HCT116 (cell line): ENCODE measurements around the gene SARS2. TPM values are rescaled to one million over a fixed set of nuclear protein-coding genes. Genes with fewer than 3 reads are reported as not detected.
A peak's percentile ranks its signal among the peaks of the same experiment; 100 is the strongest.

ENCODE experiments used
- ATAC-seq: fragments of 200-7000 bp; cut with Tn5 transposase; 2 replicates; pipeline ENCODE4 v1.9.1; 2020; ENCODE audit warnings: mild to moderate bottlenecking, moderate library complexity
- BruUV-seq: library from RNA; stranded (reverse); fragments of 400-500 nt; replicated peaks from 2 replicates; lab custom pipeline; 2021; lab: Mats Ljungman, UMichigan
- CTCF ChIA-PET: fragments of 300-600 bp; sonication (Branson Sonifier 250); formaldehyde crosslinking; loops from one replicate; lab custom pipeline; 2021; ENCODE audit warnings: antibody characterized with exemption; lab: Charles Lee
- POLR2A ChIA-PET: fragments of 300-600, 350-600 bp; sonication (Branson Sonifier 250); formaldehyde crosslinking; loops from one replicate; lab custom pipeline; 2021; ENCODE audit warnings: antibody characterized with exemption; lab: Charles Lee
- RAD21 ChIA-PET, 2 experiments: fragments of 300-600 bp; sonication (Branson Sonifier 250); formaldehyde crosslinking; loops; one replicate each; lab custom pipeline; 2023; ENCODE audit warnings: low total read pairs in 2 of 2; ENCODE audit not compliant: uncharacterized antibody in 2 of 2, unreplicated experiment in 2 of 2, low non-redundant PET in 1 of 2; lab: Charles Lee
- DNase-seq: peaks from one replicate; pipeline ENCODE4 v3.0.0-alpha.2; 2010; ENCODE audit warnings: low read depth, low spot score
- H2AFZ ChIP-seq: fragments of 200-600 bp; shearing (Covaris generic), sonication (generic); 2 replicates; pipeline ENCODE4 v1.6.1; 2017; ENCODE audit warnings: low read depth, mixed run types, mixed read lengths, antibody characterized with exemption, low read length; ENCODE audit not compliant: poor library complexity, severe bottlenecking
- H3K27ac ChIP-seq: 2 replicates; pipeline ENCODE4 v1.5.1; 2012; ENCODE audit warnings: low read depth, low read length
- H3K27me3 ChIP-seq: fragments of 200-600 bp; sonication (generic); 2 replicates; pipeline ENCODE4 v1.6.1; 2016; ENCODE audit warnings: mixed run types, low read length, mixed read lengths; ENCODE audit not compliant: insufficient read depth
- H3K36me3 ChIP-seq, 2 experiments: fragments of 200-500 bp in 1 of 2; fragments of 200-600 bp in 1 of 2; sonication (Bioruptor generic) in 1 of 2; sonication (generic) in 1 of 2; 2 replicates each; pipeline versions ENCODE4 v1.5.1 to v1.6.1; 2014 to 2016; ENCODE audit warnings: low read length in 2 of 2, inconsistent platforms in 1 of 2, mixed read lengths in 1 of 2, mixed run types in 1 of 2; ENCODE audit not compliant: insufficient read depth in 2 of 2, control insufficient read depth in 1 of 2
- H3K4me1 ChIP-seq, 2 experiments: fragments of 200-600 bp in 1 of 2; sonication (generic) in 1 of 2; 2 replicates each; pipeline versions ENCODE4 v1.5.1 to v1.6.1; 2012 to 2017; ENCODE audit warnings: low read length in 2 of 2, inconsistent platforms in 1 of 2, mild to moderate bottlenecking in 1 of 2, mixed read lengths in 1 of 2, mixed run types in 1 of 2, moderate library complexity in 1 of 2; ENCODE audit not compliant: insufficient read depth in 2 of 2, control insufficient read depth in 1 of 2
- H3K4me2 ChIP-seq: fragments of 200-600 bp; sonication (generic); 2 replicates; pipeline ENCODE4 v1.6.1; 2017; ENCODE audit warnings: mixed run types, low read length, mixed read lengths
- H3K4me3 ChIP-seq, 2 experiments: fragments of 200-600 bp in 1 of 2; sonication (generic) in 1 of 2; replicated peaks in 1 of 2; 2 replicates each; pipeline ENCODE4 v1.5.1; 2011 to 2016; ENCODE audit warnings: low read length in 2 of 2, control low read depth in 1 of 2, low read depth in 1 of 2, mild to moderate bottlenecking in 1 of 2, mixed read lengths in 1 of 2, mixed run types in 1 of 2
- H3K79me2 ChIP-seq: fragments of 200-600 bp; sonication (generic); 2 replicates; pipeline ENCODE4 v1.6.1; 2017; ENCODE audit warnings: mild to moderate bottlenecking, mixed run types, low read length, moderate library complexity, mixed read lengths; ENCODE audit not compliant: insufficient read depth
- H3K9ac ChIP-seq: fragments of 200-600 bp; sonication (generic); 2 replicates; pipeline ENCODE4 v1.6.1; 2016; ENCODE audit warnings: low read length, mixed read lengths
- H3K9me2 ChIP-seq: fragments of 200-600 bp; sonication (generic), shearing (Covaris generic); 2 replicates; pipeline ENCODE4 v1.6.1; 2017; ENCODE audit warnings: mixed run types, mild to moderate bottlenecking, moderate library complexity; ENCODE audit not compliant: insufficient read depth
- H3K9me3 ChIP-seq, 2 experiments: fragments of 200-500 bp in 1 of 2; fragments of 200-600 bp in 1 of 2; sonication (Bioruptor generic) in 1 of 2; sonication (generic) in 1 of 2; 2 replicates each; pipeline ENCODE4 v1.6.1; 2014 to 2017; ENCODE audit warnings: low read length in 2 of 2, mixed read lengths in 2 of 2, inconsistent platforms in 1 of 2, low read depth in 1 of 2, mild to moderate bottlenecking in 1 of 2, mixed run types in 1 of 2, moderate library complexity in 1 of 2; ENCODE audit not compliant: control insufficient read depth in 1 of 2, insufficient read depth in 1 of 2
- H4K20me1 ChIP-seq: fragments of 200-600 bp; sonication (generic), shearing (Covaris generic); 2 replicates; pipeline ENCODE4 v1.6.1; 2017; ENCODE audit warnings: mixed run types, mild to moderate bottlenecking, moderate library complexity; ENCODE audit not compliant: insufficient read depth
- CEBPB ChIP-seq: IDR thresholded peaks from 2 replicates; pipeline ENCODE4 v1.6.1; 2012; ENCODE audit warnings: low read depth
- EGR1 ChIP-seq: IDR thresholded peaks from 2 replicates; pipeline ENCODE4 v1.6.1; 2012; ENCODE audit warnings: low read depth
- ELF1 ChIP-seq: IDR thresholded peaks from 2 replicates; pipeline ENCODE4 v1.6.1; 2012; ENCODE audit warnings: low read depth, borderline replicate concordance
- EZH2phosphoT487 ChIP-seq: fragments of 200-600 bp; IDR thresholded peaks from 2 replicates; pipeline ENCODE4 v1.6.1; 2018; ENCODE audit warnings: antibody characterized with exemption, borderline replicate concordance
- JUND ChIP-seq: IDR thresholded peaks from 2 replicates; pipeline ENCODE4 v1.6.1; 2012
- POLR2A ChIP-seq: IDR thresholded peaks from 2 replicates; pipeline ENCODE4 v1.7.0; 2011; ENCODE audit warnings: borderline replicate concordance; ENCODE audit not compliant: insufficient read depth, insufficient read length; ENCODE audit errors: extremely low read depth
- POLR2AphosphoS5 ChIP-seq: IDR thresholded peaks from 2 replicates; pipeline ENCODE4 v1.6.1; 2011; ENCODE audit warnings: mild to moderate bottlenecking, low read depth, low read length, moderate library complexity
- SRF ChIP-seq: IDR thresholded peaks from 2 replicates; pipeline ENCODE4 v1.6.1; 2012; ENCODE audit warnings: low read depth
- ZFX ChIP-seq: fragments of 450-650 bp; IDR thresholded peaks from 2 replicates; pipeline ENCODE4 v1.6.1; 2017
- intact Hi-C: fragments of 100-400 bp; cut with micrococcal nuclease; formaldehyde crosslinking; loops from 2 replicates; pipeline ENCODE4 v1.10.0; 2022
- total RNA-seq: library from RNA; stranded (reverse); gene quantifications from one replicate; pipeline ENCODE4 v1.2.1, GENCODE V29; 2021; ENCODE audit not compliant: unreplicated experiment
- TF ChIP-seq, protein P1 (sequence below): IDR thresholded peaks from 2 replicates; pipeline ENCODE4 v1.6.1; 2012
- TF ChIP-seq, protein P2 (sequence below), 3 experiments: fragments of 200-600 bp in 1 of 3; sonication (generic) in 1 of 3; IDR thresholded peaks in 2 of 3; conservative IDR thresholded peaks in 1 of 3; 2 replicates each; pipeline ENCODE4 v1.5.1; 2012 to 2017; ENCODE audit warnings: low read depth in 2 of 3, low read length in 2 of 3, antibody characterized with exemption in 1 of 3, borderline replicate concordance in 1 of 3, control low read depth in 1 of 3, mild to moderate bottlenecking in 1 of 3, mixed read lengths in 1 of 3, mixed run types in 1 of 3, moderate library complexity in 1 of 3; ENCODE audit not compliant: insufficient read depth in 1 of 3

Gene SARS2
- total RNA-seq, 1 experiment from 2014 or later, result 58.2 TPM

DNA sequence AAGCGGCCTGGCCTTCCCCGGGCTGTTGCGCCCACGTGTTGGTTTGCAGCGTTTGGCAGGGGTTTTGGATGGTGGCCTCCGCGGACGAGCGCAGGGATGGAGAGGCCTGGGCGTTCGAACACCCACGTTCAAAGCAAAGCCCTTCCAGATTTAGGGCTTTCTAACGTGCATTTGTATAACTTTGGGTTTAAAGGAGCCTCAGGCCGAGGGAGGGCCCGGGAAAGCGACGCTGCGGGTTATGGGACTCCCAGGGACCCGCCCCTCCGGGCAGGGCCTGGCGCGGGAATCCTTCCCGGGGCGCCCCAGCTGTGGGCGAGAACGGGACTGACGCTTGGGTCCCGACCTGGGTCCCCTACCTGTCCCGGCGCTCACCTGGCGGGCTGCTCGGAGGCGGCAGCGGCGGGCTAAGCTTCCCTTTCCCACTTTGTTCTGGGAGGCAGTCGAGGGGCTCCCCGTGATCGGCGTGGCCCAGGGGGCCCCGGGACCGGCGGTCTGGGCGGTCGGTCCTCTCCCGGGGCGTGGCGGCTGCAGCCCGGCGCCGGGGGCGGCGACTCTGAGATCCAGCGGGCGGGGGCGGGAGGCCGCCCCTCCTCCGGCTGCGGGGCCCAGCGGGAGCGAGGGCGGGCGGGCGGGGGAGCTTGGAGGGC lies 44.8 kb upstream of the SARS2 start, which contains the start of gene FBXO17:
Gene FBXO17, minus strand, starts transcription at position 529 of the 647 bp plus-strand sequence. CDS start 25,423 bp downstream, outside the sequence.
- H3K27me3 ChIP-seq, result no peaks in the 10 kb centered on the region
- ATAC-seq (peak; percentile 83), DNase-seq (no peak)
- peaks cover 16% of the 10 kb centered on the region for H3K79me2 ChIP-seq
- H2AFZ ChIP-seq, result peak within 1 kb of the TSS; percentile 60
- H3K27ac ChIP-seq, result peak within 1 kb of the TSS; percentile 61
- H3K9me3 ChIP-seq, result no peaks in the 10 kb centered on the region; a peak in 1 of 4 replicates
- CTCF ChIA-PET, result interaction anchor here (1.0 to 1.5 kb wide), 6 partner anchors 13 to 63 kb away, joined by 3 to 7 read pairs (median 4); no protein-coding TSS in a partner anchor
- peak within 1 kb of the TSS; percentile 68 for H3K9ac ChIP-seq
- no peaks in the 10 kb centered on the region for H3K9me2 ChIP-seq
- intact Hi-C loops, result no loop called here
- H3K4me1 ChIP-seq, result peaks cover 8 to 21% of the 10 kb centered on the region in 2 experiments; a peak in 3 of 4 replicates
- POLR2A ChIA-PET, result interaction anchor here (0.8 to 1.1 kb wide), 2 partner anchors 56 to 153 kb away, joined by 3 to 5 read pairs; no protein-coding TSS in a partner anchor
- TF ChIP-seq ELF1 (no peak), EGR1 (0 out of 2 replicates have a peak, but pooled peaks have one; percentile 41), POLR2AphosphoS5 (0 out of 2 replicates have a peak, but pooled peaks have one; percentile 14), SRF (no peak), ZFX (peak; percentile 82), POLR2A (no peak), JUND (no peak), CEBPB (no peak), EZH2phosphoT487 (no peak)
- TF ChIP-seq, protein P1, sequence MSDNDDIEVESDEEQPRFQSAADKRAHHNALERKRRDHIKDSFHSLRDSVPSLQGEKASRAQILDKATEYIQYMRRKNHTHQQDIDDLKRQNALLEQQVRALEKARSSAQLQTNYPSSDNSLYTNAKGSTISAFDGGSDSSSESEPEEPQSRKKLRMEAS, result peak; percentile 77
- TF ChIP-seq, protein P2, sequence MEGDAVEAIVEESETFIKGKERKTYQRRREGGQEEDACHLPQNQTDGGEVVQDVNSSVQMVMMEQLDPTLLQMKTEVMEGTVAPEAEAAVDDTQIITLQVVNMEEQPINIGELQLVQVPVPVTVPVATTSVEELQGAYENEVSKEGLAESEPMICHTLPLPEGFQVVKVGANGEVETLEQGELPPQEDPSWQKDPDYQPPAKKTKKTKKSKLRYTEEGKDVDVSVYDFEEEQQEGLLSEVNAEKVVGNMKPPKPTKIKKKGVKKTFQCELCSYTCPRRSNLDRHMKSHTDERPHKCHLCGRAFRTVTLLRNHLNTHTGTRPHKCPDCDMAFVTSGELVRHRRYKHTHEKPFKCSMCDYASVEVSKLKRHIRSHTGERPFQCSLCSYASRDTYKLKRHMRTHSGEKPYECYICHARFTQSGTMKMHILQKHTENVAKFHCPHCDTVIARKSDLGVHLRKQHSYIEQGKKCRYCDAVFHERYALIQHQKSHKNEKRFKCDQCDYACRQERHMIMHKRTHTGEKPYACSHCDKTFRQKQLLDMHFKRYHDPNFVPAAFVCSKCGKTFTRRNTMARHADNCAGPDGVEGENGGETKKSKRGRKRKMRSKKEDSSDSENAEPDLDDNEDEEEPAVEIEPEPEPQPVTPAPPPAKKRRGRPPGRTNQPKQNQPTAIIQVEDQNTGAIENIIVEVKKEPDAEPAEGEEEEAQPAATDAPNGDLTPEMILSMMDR (IDR thresholded peaks at IDR 0.05 in 2 of 3, conservative IDR thresholded peaks at IDR 0.05 in 1 of 3; ENCODE audit: borderline replicate concordance in 1 of 3, insufficient read depth in 1 of 3, low read depth in 2 of 3, low read length in 2 of 3), result no peak
- H3K36me3 ChIP-seq, result no peaks in the 10 kb centered on the region
- BruUV-seq, result TSS peak; percentile 72
- peak within 1 kb of the TSS; percentile 57 to 61 for H3K4me3 ChIP-seq
- H4K20me1 ChIP-seq, result no peaks in the 10 kb centered on the region
- RAD21 ChIA-PET, result no interaction called here
- peak within 1 kb of the TSS; percentile 75 for H3K4me2 ChIP-seq
